Activated T-helper 2 cell treated with anti-CD3 and anti-CD28 coated beads, Interferon-gamma antibody, Interleukin-2, Interleukin-4, amounts not matched to agents 10 μg/mL and 5 μg/mL and 100 μg/mL, durations not matched to agents 14 hours and 24 hours and 36 hours (primary cell): ENCODE results near the gene PHAX. TPM values are rescaled to one million over a fixed set of nuclear protein-coding genes. Genes with fewer than 3 reads are reported as not detected.

Experiments used
- DNase-seq: peaks from one replicate; pipeline ENCODE4 v3.0.0; 2021; ENCODE audit warnings: low spot score
- H3K27ac Mint-ChIP-seq: one replicate; pipeline ENCODE4 v1.8.0; 2021; ENCODE audit warnings: mixed read lengths
- H3K27me3 Mint-ChIP-seq: one replicate; pipeline ENCODE4 v1.8.0; 2021; ENCODE audit warnings: low read depth, mixed read lengths
- H3K36me3 Mint-ChIP-seq: one replicate; pipeline ENCODE4 v1.8.0; 2021; ENCODE audit warnings: low read depth, mixed read lengths
- H3K4me1 Mint-ChIP-seq: one replicate; pipeline ENCODE4 v1.8.0; 2021; ENCODE audit warnings: low read depth, mixed read lengths
- H3K4me3 Mint-ChIP-seq: one replicate; pipeline ENCODE4 v1.8.0; 2021; ENCODE audit warnings: low read depth, mild to moderate bottlenecking, moderate library complexity, mixed read lengths
- H3K9me3 Mint-ChIP-seq: one replicate; pipeline ENCODE4 v1.8.0; 2021; ENCODE audit warnings: mixed read lengths
- intact Hi-C: fragments of 100-400 bp; cut with micrococcal nuclease; formaldehyde crosslinking; loops from one replicate; pipeline ENCODE4 v1.15.1; 2023
- total RNA-seq: library from RNA; stranded (reverse); gene quantifications from 2 replicates; pipeline ENCODE4 v1.2.3, GENCODE V29; 2022

PHAX gene
- total RNA-seq, 1 donor from 2014 or later, result 45.3 TPM

DNA sequence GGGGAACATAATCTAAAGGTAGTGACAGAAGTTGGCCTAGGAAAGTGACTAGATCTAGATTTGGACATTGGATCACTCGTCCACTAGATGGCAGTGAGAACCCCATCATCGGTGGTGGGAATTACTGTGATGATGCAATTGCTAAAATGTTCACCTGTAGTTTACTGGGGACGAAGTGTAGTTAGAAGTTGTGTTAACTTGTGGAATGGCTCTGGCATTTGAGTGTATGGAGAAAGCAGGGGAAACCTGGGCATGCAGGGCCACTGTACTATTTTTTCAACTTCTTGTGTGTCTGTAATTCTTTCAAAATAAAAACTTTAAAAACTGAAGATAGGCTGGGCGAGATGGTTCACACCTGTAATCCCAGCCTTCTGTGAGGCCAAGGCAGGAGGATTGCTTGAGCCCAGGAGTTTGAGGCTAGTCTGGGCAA is 75.5 kb downstream of the PHAX start:
- DNase-seq, result peak; percentile 57
- H3K27ac Mint-ChIP-seq, result peak overlapping the region; percentile 8
- no peaks in the 10 kb centered on the region for H3K27me3 Mint-ChIP-seq

More for the DNA sequence above, 75.5 kb downstream of the PHAX start:
- intact Hi-C loops, result loop anchor here (1.0 to 5.0 kb wide), 3 partner anchors 104 to 356 kb away; partner anchors contain the start of gene MARCHF3
- Mint-ChIP-seq H3K4me3 (no peak overlapping the region), H3K36me3 (no peaks in the 10 kb centered on the region), H3K4me1 (peaks cover 19% of the 10 kb centered on the region), H3K9me3 (peaks cover 6% of the 10 kb centered on the region)

Other genes starting within 250 kb of the PHAX start
- 8.4 and 8.8 TPM in 2 replicates for gene GRAMD2B, start 177.5 kb upstream of the PHAX start, total RNA-seq
- gene ALDH7A1, start 5.7 kb upstream of the PHAX start, total RNA-seq, result 3.1 and 3.5 TPM in 2 replicates
- 232 and 239 TPM in 2 replicates for gene LMNB1, start 176.2 kb downstream of the PHAX start, total RNA-seq